BLaER1 (cell line): Measurements from ENCODE around the gene DLGAP1.

Experiments
- H3K27ac ChIP-seq: shearing (Covaris generic); formaldehyde crosslinking; 2 replicates; pipeline ENCODE4 v1.8.1; 2022
- H3K27me3 ChIP-seq: shearing (Covaris generic); formaldehyde crosslinking; 2 replicates; pipeline ENCODE4 v1.8.1; 2022
- H3K36me3 ChIP-seq: shearing (Covaris generic); formaldehyde crosslinking; 2 replicates; pipeline ENCODE4 v1.8.1; 2022
- H3K4me1 ChIP-seq: shearing (Covaris generic); formaldehyde crosslinking; 2 replicates; pipeline ENCODE4 v1.8.1; 2022
- H3K4me2 ChIP-seq: shearing (Covaris generic); formaldehyde crosslinking; 2 replicates; pipeline ENCODE4 v1.8.1; 2022
- H3K4me3 ChIP-seq: shearing (Covaris generic); formaldehyde crosslinking; 2 replicates; pipeline ENCODE4 v1.8.1; 2022
- H3K9ac ChIP-seq: shearing (Covaris generic); formaldehyde crosslinking; 2 replicates; pipeline ENCODE4 v1.8.1; 2022
- H3K9me3 ChIP-seq: shearing (Covaris generic); formaldehyde crosslinking; 2 replicates; pipeline ENCODE4 v1.8.1; 2022
- H4K20me1 ChIP-seq: shearing (Covaris generic); formaldehyde crosslinking; 2 replicates; pipeline ENCODE4 v1.8.1; 2022
- Cebpa-rat ChIP-seq: shearing (Covaris generic); IDR thresholded peaks from 2 replicates; pipeline ENCODE4 v1.8.1; 2022

The DLGAP1 gene

DNA sequence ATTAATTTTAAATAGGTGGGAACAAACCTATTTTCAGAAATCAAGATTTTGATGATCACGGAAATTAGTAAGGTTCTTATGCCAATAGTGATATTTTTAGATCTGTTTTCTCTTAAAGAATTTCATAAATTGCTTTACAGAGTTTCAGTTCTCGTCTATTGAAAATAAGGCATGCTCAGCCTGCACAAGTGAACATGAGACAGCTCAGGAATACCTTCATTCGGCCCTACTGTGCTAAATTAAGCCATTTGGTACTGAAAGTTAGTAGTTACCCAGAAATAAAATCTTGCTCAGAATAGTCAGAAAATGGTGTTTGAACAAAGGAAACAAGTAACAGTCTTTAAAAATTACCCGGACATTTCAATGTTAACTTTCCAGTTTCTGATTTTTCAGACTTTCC, 60.4 kb downstream of the DLGAP1 start:
- H3K9me3 ChIP-seq = peaks cover 8% of the 10 kb centered on the region
- no peak overlapping the region for H3K4me2 ChIP-seq
- no peak overlapping the region for H3K27ac ChIP-seq

DNA sequence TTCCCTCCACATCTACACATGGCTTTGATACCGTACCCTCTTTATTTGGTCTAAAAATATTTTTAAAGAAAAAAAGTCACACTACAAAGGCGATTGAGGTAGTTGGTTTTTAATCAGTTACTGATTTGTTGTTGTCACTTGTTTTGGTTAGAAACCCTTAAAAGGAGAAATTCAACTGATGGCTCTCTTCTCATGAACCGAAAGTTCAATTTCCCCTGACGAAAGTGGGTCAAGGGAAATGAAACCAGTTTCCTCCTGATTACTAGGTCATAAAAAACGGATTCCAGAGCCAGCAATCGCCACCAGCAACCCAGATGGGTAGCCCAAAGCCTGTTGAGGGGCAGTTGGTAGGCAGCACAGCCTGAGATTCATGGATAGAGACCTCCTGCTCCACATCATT, 63.2 kb downstream of the DLGAP1 start:
- Histone ChIP-seq H3K4me1 (peaks cover 19% of the 10 kb centered on the region), H3K27ac (peak overlapping the region; percentile 75), H3K9ac (0 out of 2 replicates have a peak overlapping the region, but pooled peaks have one; percentile 21), H3K4me3 (peak overlapping the region; percentile 42; the same call in 1 of the 2 replicates), H3K36me3 (no peaks in the 10 kb centered on the region), H3K27me3 (no peaks in the 10 kb centered on the region), H4K20me1 (no peaks in the 10 kb centered on the region), H3K9me3 (peaks cover 8% of the 10 kb centered on the region), H3K4me2 (peak overlapping the region; percentile 69)
- no peak for TF ChIP-seq Cebpa-rat

More for the DNA sequence above, 60.4 kb downstream of the DLGAP1 start:
- Histone ChIP-seq H3K9ac (no peak overlapping the region), H4K20me1 (no peaks in the 10 kb centered on the region), H3K4me1 (peaks cover 20% of the 10 kb centered on the region), H3K27me3 (no peaks in the 10 kb centered on the region), H3K36me3 (no peaks in the 10 kb centered on the region), H3K4me3 (no peak overlapping the region)
- TF ChIP-seq Cebpa-rat = no peak

DNA sequence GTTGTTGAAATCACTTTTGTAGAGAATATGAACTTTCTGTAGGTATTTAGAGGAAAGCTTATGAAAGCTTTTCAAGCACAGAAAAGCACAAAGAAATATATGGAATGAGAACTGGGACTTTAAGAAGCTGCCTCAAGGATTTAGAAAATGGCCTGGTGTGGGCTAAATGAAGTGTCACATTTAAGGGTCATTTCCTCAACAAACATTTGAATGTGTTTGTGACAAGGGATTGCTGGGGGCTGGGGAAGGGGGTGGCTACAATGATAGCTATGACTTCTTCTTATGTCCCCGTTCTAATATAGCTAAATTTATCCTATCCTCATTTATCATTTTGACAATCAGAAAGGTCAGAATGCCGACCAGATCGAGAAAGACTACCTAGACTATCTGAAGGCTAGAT, 69.2 kb downstream of the DLGAP1 start:
- no peak overlapping the region for H3K4me2 ChIP-seq
- no peak for TF ChIP-seq Cebpa-rat
- H4K20me1 ChIP-seq = no peaks in the 10 kb centered on the region
- H3K36me3 ChIP-seq = no peaks in the 10 kb centered on the region
- no peaks in the 10 kb centered on the region for H3K27me3 ChIP-seq
- H3K9ac ChIP-seq = no peak overlapping the region
- H3K9me3 ChIP-seq = peaks cover 8% of the 10 kb centered on the region
- H3K4me1 ChIP-seq = no peaks in the 10 kb centered on the region
- no peak overlapping the region for H3K27ac ChIP-seq
- no peak overlapping the region for H3K4me3 ChIP-seq

DNA sequence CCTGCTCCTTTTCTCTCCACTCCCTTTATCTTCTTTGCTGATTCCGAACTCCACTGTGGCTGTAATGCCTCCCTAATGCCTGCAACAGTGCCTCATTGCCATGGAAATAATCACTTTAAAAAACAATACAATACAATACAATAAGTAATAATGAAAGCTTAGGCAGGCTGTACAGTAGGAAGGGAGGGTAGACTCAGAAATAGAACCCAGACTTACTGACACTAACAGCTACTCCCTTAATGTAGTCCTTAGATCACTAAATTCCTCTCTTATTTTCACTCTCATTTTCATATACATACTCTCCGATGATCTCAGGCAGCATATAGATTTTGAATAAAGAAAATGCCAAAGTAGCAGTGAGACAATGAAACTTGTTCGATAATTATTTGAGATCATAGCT, 70.2 kb downstream of the DLGAP1 start:
- Histone ChIP-seq H3K27ac (no peak overlapping the region), H3K9me3 (no peaks in the 10 kb centered on the region), H3K36me3 (no peaks in the 10 kb centered on the region), H3K27me3 (no peaks in the 10 kb centered on the region), H3K4me3 (no peak overlapping the region), H3K4me2 (no peak overlapping the region), H3K4me1 (no peaks in the 10 kb centered on the region), H3K9ac (no peak overlapping the region), H4K20me1 (no peaks in the 10 kb centered on the region)
- no peak for TF ChIP-seq Cebpa-rat

DNA sequence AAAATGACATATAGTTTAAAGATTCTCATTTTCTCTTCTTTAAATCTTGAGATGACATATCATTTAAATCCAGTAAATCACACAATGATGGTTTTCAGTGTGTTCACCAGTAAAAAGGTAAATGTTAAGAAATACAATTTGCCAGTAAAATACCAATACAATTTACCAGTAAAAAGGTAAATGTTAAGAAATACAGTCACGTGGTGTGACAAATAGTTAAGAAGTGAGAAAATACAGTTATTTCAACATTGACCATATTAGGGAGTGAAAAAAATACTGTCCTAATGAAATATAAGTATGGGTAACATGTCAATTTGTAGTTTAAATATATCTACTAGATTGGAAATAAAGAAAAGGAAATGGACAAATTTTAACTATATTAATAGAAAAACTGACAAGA, 80.5 kb downstream of the DLGAP1 start:
- no peaks in the 10 kb centered on the region for H3K27me3 ChIP-seq
- no peak for TF ChIP-seq Cebpa-rat
- H3K36me3 ChIP-seq = no peaks in the 10 kb centered on the region
- no peak overlapping the region for H3K4me2 ChIP-seq
- H4K20me1 ChIP-seq = no peaks in the 10 kb centered on the region
- no peaks in the 10 kb centered on the region for H3K9me3 ChIP-seq
- H3K27ac ChIP-seq = no peak overlapping the region
- no peaks in the 10 kb centered on the region for H3K4me1 ChIP-seq
- H3K9ac ChIP-seq = no peak overlapping the region
- no peak overlapping the region for H3K4me3 ChIP-seq

DNA sequence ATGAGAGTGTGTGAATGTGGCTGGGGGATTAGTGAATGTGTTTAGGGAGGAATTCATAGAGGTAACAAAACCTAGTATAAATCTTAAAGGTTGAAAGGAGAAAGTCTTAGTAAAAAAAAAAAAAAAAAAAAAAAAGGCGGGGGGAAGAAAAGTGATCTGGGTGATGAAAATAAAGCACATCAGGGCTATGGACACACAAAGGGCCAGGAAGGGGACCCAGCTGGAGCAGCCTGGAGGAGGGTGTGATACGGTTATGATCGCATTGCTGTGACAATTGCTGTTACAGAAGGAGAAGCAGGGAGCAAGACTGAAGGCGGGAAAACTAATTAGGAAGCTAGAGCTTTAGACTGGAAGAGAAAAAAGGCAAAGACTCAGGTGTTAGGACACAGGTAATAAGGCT, 85.4 kb downstream of the DLGAP1 start:
- no peak overlapping the region for H3K27ac ChIP-seq
- no peak overlapping the region for H3K4me2 ChIP-seq
- H3K4me1 ChIP-seq = no peaks in the 10 kb centered on the region
- H3K27me3 ChIP-seq = no peaks in the 10 kb centered on the region
- no peak overlapping the region for H3K9ac ChIP-seq
- H3K4me3 ChIP-seq = no peak overlapping the region
- H4K20me1 ChIP-seq = no peaks in the 10 kb centered on the region
- TF ChIP-seq Cebpa-rat = no peak
- H3K36me3 ChIP-seq = no peaks in the 10 kb centered on the region
- H3K9me3 ChIP-seq = no peaks in the 10 kb centered on the region

DNA sequence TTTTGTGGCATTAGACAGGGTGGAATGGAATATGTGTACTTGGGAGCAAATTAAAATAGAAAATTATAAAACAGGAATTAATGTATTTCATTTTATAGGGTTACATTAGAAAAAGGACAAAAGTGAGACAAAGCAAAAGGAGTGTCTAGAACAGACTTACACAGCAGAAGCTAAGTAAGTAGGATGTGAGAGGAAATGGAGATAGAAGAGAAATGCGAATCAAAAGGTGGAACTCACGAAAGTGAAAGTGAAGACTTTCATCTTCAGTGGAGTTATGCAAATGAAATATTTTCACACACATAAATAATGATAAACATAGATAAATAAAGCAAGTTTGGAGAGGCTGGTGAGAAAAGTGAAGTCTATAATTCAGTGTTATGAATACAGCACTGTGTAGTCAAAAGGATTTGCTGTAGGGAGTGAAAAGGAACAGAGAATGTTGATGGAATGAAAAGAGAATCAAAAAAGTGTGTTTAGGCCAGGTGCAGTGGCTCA, 94.8 kb downstream of the DLGAP1 start:
- Histone ChIP-seq H3K27me3 (no peaks in the 10 kb centered on the region), H3K9ac (no peak overlapping the region), H3K4me1 (no peaks in the 10 kb centered on the region), H4K20me1 (no peaks in the 10 kb centered on the region), H3K4me2 (no peak overlapping the region), H3K36me3 (no peaks in the 10 kb centered on the region), H3K9me3 (peaks cover 6% of the 10 kb centered on the region; the same call in 1 of the 2 replicates), H3K4me3 (no peak overlapping the region), H3K27ac (no peak overlapping the region)
- TF ChIP-seq Cebpa-rat = no peak

DNA sequence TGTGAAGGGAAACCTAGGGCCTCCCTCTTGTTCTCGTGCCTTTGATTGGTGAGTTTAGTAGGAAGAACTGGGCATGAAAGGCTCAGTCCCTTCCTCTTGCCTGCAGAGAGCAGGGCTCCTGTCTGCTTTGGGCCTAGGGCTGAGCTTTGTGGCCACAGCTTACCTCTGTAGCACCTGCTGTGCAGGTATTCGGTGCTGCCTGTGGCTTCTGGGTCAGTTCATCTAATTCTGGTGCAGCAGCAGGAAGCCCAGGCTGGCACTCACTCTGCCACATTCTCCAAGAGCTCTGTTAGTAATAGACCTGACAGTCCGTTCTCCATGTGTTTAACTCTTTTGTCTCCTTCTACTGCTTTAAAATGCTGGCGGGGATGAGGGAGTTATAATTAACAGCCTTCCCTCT, 96.5 kb downstream of the DLGAP1 start:
- Histone ChIP-seq H3K36me3 (no peaks in the 10 kb centered on the region), H3K27ac (no peak overlapping the region), H3K9ac (no peak overlapping the region), H3K4me3 (no peak overlapping the region), H3K9me3 (peaks cover 6% of the 10 kb centered on the region; the same call in 1 of the 2 replicates), H3K27me3 (no peaks in the 10 kb centered on the region), H3K4me1 (no peaks in the 10 kb centered on the region), H3K4me2 (no peak overlapping the region), H4K20me1 (no peaks in the 10 kb centered on the region)
- TF ChIP-seq Cebpa-rat = no peak

DNA sequence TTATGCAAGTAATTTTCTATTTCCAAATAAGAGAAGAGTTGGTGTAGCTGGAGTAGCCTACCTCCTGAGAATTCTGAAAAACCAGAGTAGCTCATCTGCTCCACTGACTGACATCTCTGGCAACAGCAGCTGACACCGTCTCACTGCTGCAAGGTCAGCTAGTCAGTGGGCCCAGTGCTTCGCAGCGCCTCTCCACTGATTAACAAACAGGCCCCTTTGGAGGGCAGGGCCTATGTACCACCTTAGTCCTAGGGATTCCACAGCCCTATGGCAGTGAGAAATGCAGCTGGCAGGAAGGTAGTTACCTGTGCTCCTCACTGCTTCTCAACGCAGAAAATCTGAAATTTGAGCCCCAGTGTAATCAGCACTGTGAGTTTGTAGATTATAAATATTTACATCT, 97.5 kb downstream of the DLGAP1 start:
- no peak for TF ChIP-seq Cebpa-rat
- Histone ChIP-seq H3K4me2 (no peak overlapping the region), H3K36me3 (no peaks in the 10 kb centered on the region), H4K20me1 (no peaks in the 10 kb centered on the region), H3K27me3 (no peaks in the 10 kb centered on the region), H3K4me3 (no peak overlapping the region), H3K9me3 (no peaks in the 10 kb centered on the region), H3K4me1 (peaks cover 9% of the 10 kb centered on the region), H3K9ac (no peak overlapping the region), H3K27ac (no peak overlapping the region)

DNA sequence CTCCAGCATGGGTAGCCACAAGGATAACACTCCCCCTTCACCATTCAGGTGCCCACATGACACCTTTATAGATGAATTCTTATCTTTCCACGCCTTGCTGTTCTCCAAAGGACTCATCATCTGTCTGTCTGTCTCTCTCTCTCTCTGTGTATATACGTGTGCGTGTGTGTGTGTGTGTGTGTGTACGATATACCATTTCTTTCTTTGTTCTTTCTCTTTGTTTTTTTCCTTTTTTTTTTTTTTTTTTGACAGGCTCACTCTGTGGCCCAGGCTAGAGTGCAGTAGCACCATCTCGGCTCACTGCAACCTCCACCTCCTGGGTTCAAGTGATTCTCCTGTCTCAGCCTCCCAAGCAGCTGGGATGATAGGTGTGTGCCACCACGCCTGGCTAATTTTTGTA, 98.2 kb downstream of the DLGAP1 start:
- Histone ChIP-seq H3K9me3 (no peaks in the 10 kb centered on the region), H3K4me1 (peaks cover 10% of the 10 kb centered on the region), H3K4me3 (no peak overlapping the region), H3K36me3 (no peaks in the 10 kb centered on the region), H3K27ac (no peak overlapping the region), H3K27me3 (no peaks in the 10 kb centered on the region), H3K9ac (no peak overlapping the region), H3K4me2 (no peak overlapping the region), H4K20me1 (no peaks in the 10 kb centered on the region)
- no peak for TF ChIP-seq Cebpa-rat

DNA sequence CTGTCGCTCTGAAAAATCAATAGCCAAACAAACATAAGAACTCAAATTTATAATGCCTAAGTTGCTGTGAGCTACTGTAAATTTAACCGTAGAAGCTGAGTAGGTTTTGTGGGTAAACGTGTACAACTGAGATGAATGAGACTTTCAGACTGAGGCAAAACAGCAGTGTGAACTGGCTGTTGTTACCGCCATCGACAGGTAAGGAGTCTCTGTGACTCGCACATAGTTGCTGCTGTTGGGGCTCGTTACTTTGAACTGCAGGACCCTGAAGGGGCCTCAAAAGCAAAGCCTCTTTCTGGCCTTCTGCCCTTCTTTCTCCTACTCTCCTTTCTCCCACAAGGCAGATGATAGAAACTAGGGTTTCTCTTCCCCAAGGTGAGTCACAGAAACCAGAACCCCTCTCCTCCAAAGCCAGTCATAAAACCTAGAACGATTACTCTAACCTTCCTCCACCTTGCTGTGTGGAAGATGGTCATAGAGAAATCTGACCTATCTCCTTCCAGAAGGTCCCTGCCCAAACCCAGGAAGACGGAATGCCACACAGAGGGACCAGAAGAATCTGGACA, 101.2 kb downstream of the DLGAP1 start:
- peaks cover 10% of the 10 kb centered on the region for H3K4me1 ChIP-seq
- no peak for TF ChIP-seq Cebpa-rat
- H3K27me3 ChIP-seq = no peaks in the 10 kb centered on the region
- no peaks in the 10 kb centered on the region for H3K9me3 ChIP-seq
- H3K36me3 ChIP-seq = no peaks in the 10 kb centered on the region
- H3K4me2 ChIP-seq = no peak overlapping the region
- H3K9ac ChIP-seq = no peak overlapping the region
- H4K20me1 ChIP-seq = no peaks in the 10 kb centered on the region
- no peak overlapping the region for H3K27ac ChIP-seq
- H3K4me3 ChIP-seq = no peak overlapping the region
